Mucosa of rectum (tissue), 2 donors: ENCODE data around the gene GLIPR1L1.
"Not testable (repeated sequence)": the region's sequence is repeated elsewhere in the genome, so short reads cannot be mapped to it uniquely, and the experiment has no call there.

Source experiments
- H3K27ac ChIP-seq, 2 donors: one replicate each; pipeline ENCODE4 v1.7.0; 2013; ENCODE audit warnings: inconsistent platforms in 2 of 2, low read depth in 2 of 2, low read length in 2 of 2
- H3K27me3 ChIP-seq, 2 donors: one replicate each; pipeline ENCODE4 v1.7.0; 2013; ENCODE audit warnings: low read length in 2 of 2; ENCODE audit not compliant: control insufficient read depth in 2 of 2, insufficient read depth in 2 of 2
- H3K36me3 ChIP-seq, 2 donors: one replicate each; pipeline ENCODE4 v1.7.0; 2013; ENCODE audit warnings: low read length in 2 of 2; ENCODE audit not compliant: control insufficient read depth in 2 of 2, insufficient read depth in 2 of 2
- H3K4me1 ChIP-seq, 2 donors: one replicate each; pipeline ENCODE4 v1.7.0; 2013; ENCODE audit warnings: low read length in 2 of 2, mild to moderate bottlenecking in 1 of 2; ENCODE audit not compliant: control insufficient read depth in 2 of 2, insufficient read depth in 2 of 2
- H3K4me3 ChIP-seq, 2 donors: one replicate each; pipeline ENCODE4 v1.7.0; 2013; ENCODE audit warnings: low read length in 2 of 2
- H3K9ac ChIP-seq, 2 donors: one replicate each; pipeline ENCODE4 v1.7.0; 2013; ENCODE audit warnings: low read length in 2 of 2, low read depth in 1 of 2, mild to moderate bottlenecking in 1 of 2
- H3K9me3 ChIP-seq, 2 donors: one replicate each; pipeline ENCODE4 v1.7.0; 2013; ENCODE audit warnings: low read length in 2 of 2; ENCODE audit not compliant: control insufficient read depth in 2 of 2
- donor health status: healthy.
- donor health status: Normal muscosa, but diverticular disease.

GLIPR1L1 gene

GRCh38 chr12:75346215-75346614 is 11.7 kb downstream of the GLIPR1L1 start:
- H3K27me3 ChIP-seq, H3K4me1 ChIP-seq, H3K36me3 ChIP-seq, H3K9me3 ChIP-seq, H3K9ac ChIP-seq, H3K27ac ChIP-seq, H3K4me3 ChIP-seq: not testable (repeated sequence)

GRCh38 chr12:75349946-75350345 is 15.5 kb downstream of the GLIPR1L1 start:
- H3K9me3 ChIP-seq: no peaks in the 10 kb centered on the region
- no peaks in the 10 kb centered on the region for H3K4me1 ChIP-seq
- H3K36me3 ChIP-seq: no peaks in the 10 kb centered on the region
- no peak overlapping the region for H3K27ac ChIP-seq
- H3K4me3 ChIP-seq: no peak overlapping the region
- H3K9ac ChIP-seq: no peak overlapping the region
- no peaks in the 10 kb centered on the region for H3K27me3 ChIP-seq

GRCh38 chr12:75350413-75350812 is 15.9 kb downstream of the GLIPR1L1 start:
- Histone ChIP-seq H3K9me3 (no peaks in the 10 kb centered on the region), H3K9ac (no peak overlapping the region), H3K4me3 (no peak overlapping the region), H3K4me1 (no peaks in the 10 kb centered on the region), H3K36me3 (no peaks in the 10 kb centered on the region), H3K27ac (no peak overlapping the region), H3K27me3 (no peaks in the 10 kb centered on the region)

GRCh38 chr12:75354011-75354410 is 19.5 kb downstream of the GLIPR1L1 start:
- H3K9me3 ChIP-seq: no peaks in the 10 kb centered on the region
- H3K4me1 ChIP-seq: no peaks in the 10 kb centered on the region
- H3K27me3 ChIP-seq: no peaks in the 10 kb centered on the region
- no peaks in the 10 kb centered on the region for H3K36me3 ChIP-seq
- no peak overlapping the region for H3K4me3 ChIP-seq
- no peak overlapping the region for H3K27ac ChIP-seq
- no peak overlapping the region for H3K9ac ChIP-seq

- Histone ChIP-seq H3K36me3 (no peaks in the 10 kb centered on the region), H3K9ac (no peak overlapping the region), H3K27ac (no peak overlapping the region), H3K4me1 (no peaks in the 10 kb centered on the region), H3K4me3 (no peak overlapping the region), H3K9me3 (no peaks in the 10 kb centered on the region), H3K27me3 (no peaks in the 10 kb centered on the region)
Observed at GRCh38 chr12:75360920-75361319, 26.4 kb downstream of the GLIPR1L1 start.

GRCh38 chr12:75361408-75361807 is 26.9 kb downstream of the GLIPR1L1 start:
- no peaks in the 10 kb centered on the region for H3K27me3 ChIP-seq
- no peak overlapping the region for H3K9ac ChIP-seq
- no peaks in the 10 kb centered on the region for H3K4me1 ChIP-seq
- no peaks in the 10 kb centered on the region for H3K36me3 ChIP-seq
- H3K27ac ChIP-seq: no peak overlapping the region
- H3K4me3 ChIP-seq: no peak overlapping the region
- no peaks in the 10 kb centered on the region for H3K9me3 ChIP-seq

GRCh38 chr12:75364919-75365318 is 30.4 kb downstream of the GLIPR1L1 start:
- Histone ChIP-seq H3K9ac (no peak overlapping the region), H3K4me1 (no peaks in the 10 kb centered on the region), H3K27ac (no peak overlapping the region), H3K27me3 (no peaks in the 10 kb centered on the region), H3K4me3 (no peak overlapping the region), H3K36me3 (no peaks in the 10 kb centered on the region), H3K9me3 (no peaks in the 10 kb centered on the region)

- Histone ChIP-seq H3K4me1 (no peaks in the 10 kb centered on the region), H3K27ac (no peak overlapping the region), H3K4me3 (no peak overlapping the region), H3K9me3 (no peaks in the 10 kb centered on the region), H3K9ac (no peak overlapping the region), H3K27me3 (no peaks in the 10 kb centered on the region), H3K36me3 (no peaks in the 10 kb centered on the region)
Observed at GRCh38 chr12:75366629-75367028, 32.2 kb downstream of the GLIPR1L1 start.

GRCh38 chr12:75374971-75375370 is 40.5 kb downstream of the GLIPR1L1 start:
- no peaks in the 10 kb centered on the region for H3K36me3 ChIP-seq
- no peak overlapping the region for H3K4me3 ChIP-seq
- no peak overlapping the region for H3K9ac ChIP-seq
- H3K4me1 ChIP-seq: no peaks in the 10 kb centered on the region
- H3K9me3 ChIP-seq: no peaks in the 10 kb centered on the region
- H3K27me3 ChIP-seq: no peaks in the 10 kb centered on the region
- H3K27ac ChIP-seq: no peak overlapping the region

- Histone ChIP-seq H3K9ac (no peak overlapping the region), H3K27me3 (no peaks in the 10 kb centered on the region), H3K27ac (no peak overlapping the region), H3K4me3 (no peak overlapping the region), H3K9me3 (no peaks in the 10 kb centered on the region), H3K36me3 (no peaks in the 10 kb centered on the region), H3K4me1 (no peaks in the 10 kb centered on the region)
Observed at GRCh38 chr12:75378354-75378753, 43.9 kb downstream of the GLIPR1L1 start.

- Histone ChIP-seq H3K27ac (no peak overlapping the region), H3K4me3 (no peak overlapping the region), H3K36me3 (no peaks in the 10 kb centered on the region), H3K9ac (no peak overlapping the region), H3K27me3 (no peaks in the 10 kb centered on the region), H3K4me1 (peaks cover 3% of the 10 kb centered on the region in 2 donors), H3K9me3 (no peaks in the 10 kb centered on the region)
Observed at GRCh38 chr12:75389061-75389460, 54.6 kb downstream of the GLIPR1L1 start.
